ENCODE results near the gene UGT1A7.

UGT1A7 gene

GRCh38 chr2:233769260-233769659 lies 87.6 kb downstream of the UGT1A7 start:
- Histone ChIP-seq H3K9ac (ENCODE audit: low read length) (no peak overlapping the region), H3K36me3 (ENCODE audit: insufficient read depth, low read length) (no peaks in the 10 kb centered on the region), H3K4me3 (ENCODE audit: low read depth in 1 of 2, low read length in 2 of 2) (no peak overlapping the region), H3K4me1 (ENCODE audit: insufficient read depth, low read length) (no peaks in the 10 kb centered on the region), H3K27me3 (ENCODE audit: control insufficient read depth in 1 of 2, insufficient read depth in 2 of 2, low read length in 2 of 2) (no peaks in the 10 kb centered on the region), H3K27ac (ENCODE audit: low read depth, low read length) (no peak overlapping the region), H3K9me3 (ENCODE audit: low read length) (no peaks in the 10 kb centered on the region)

GRCh38 chr2:233772153-233772552 lies 90.5 kb downstream of the UGT1A7 start:
- H3K27me3 ChIP-seq (ENCODE audit: control insufficient read depth in 1 of 2, insufficient read depth in 2 of 2, low read length in 2 of 2), result no peaks in the 10 kb centered on the region
- no peaks in the 10 kb centered on the region for H3K36me3 ChIP-seq (ENCODE audit: insufficient read depth, low read length)
- H3K9me3 ChIP-seq (ENCODE audit: low read length), result no peaks in the 10 kb centered on the region
- H3K4me3 ChIP-seq (ENCODE audit: low read depth in 1 of 2, low read length in 2 of 2), result no peak overlapping the region
- H3K27ac ChIP-seq (ENCODE audit: low read depth, low read length), result no peak overlapping the region
- no peak overlapping the region for H3K9ac ChIP-seq (ENCODE audit: low read length)
- H3K4me1 ChIP-seq (ENCODE audit: insufficient read depth, low read length), result no peaks in the 10 kb centered on the region

- Histone ChIP-seq H3K36me3 (ENCODE audit: insufficient read depth, low read length) (no peaks in the 10 kb centered on the region), H3K27me3 (ENCODE audit: control insufficient read depth in 1 of 2, insufficient read depth in 2 of 2, low read length in 2 of 2) (no peaks in the 10 kb centered on the region), H3K9ac (ENCODE audit: low read length) (no peak overlapping the region), H3K4me3 (ENCODE audit: low read depth in 1 of 2, low read length in 2 of 2) (no peak overlapping the region), H3K27ac (ENCODE audit: low read depth, low read length) (no peak overlapping the region), H3K9me3 (ENCODE audit: low read length) (no peaks in the 10 kb centered on the region), H3K4me1 (ENCODE audit: insufficient read depth, low read length) (no peaks in the 10 kb centered on the region)
Measured at GRCh38 chr2:233772583-233772982, 90.9 kb downstream of the UGT1A7 start.

- Histone ChIP-seq H3K4me3 (ENCODE audit: low read depth in 1 of 2, low read length in 2 of 2) (no peak overlapping the region), H3K4me1 (ENCODE audit: insufficient read depth, low read length) (no peaks in the 10 kb centered on the region), H3K27me3 (ENCODE audit: control insufficient read depth in 1 of 2, insufficient read depth in 2 of 2, low read length in 2 of 2) (no peaks in the 10 kb centered on the region), H3K36me3 (ENCODE audit: insufficient read depth, low read length) (no peaks in the 10 kb centered on the region), H3K9me3 (ENCODE audit: low read length) (no peaks in the 10 kb centered on the region), H3K27ac (ENCODE audit: low read depth, low read length) (no peak overlapping the region), H3K9ac (ENCODE audit: low read length) (no peak overlapping the region)
Measured at GRCh38 chr2:233773854-233774253, 92.2 kb downstream of the UGT1A7 start.

GRCh38 chr2:233775414-233775813 lies 93.7 kb downstream of the UGT1A7 start:
- H3K9me3 ChIP-seq (ENCODE audit: low read length), result no peaks in the 10 kb centered on the region

GRCh38 chr2:233778030-233778429 lies 96.3 kb downstream of the UGT1A7 start, which contains the start of gene MROH2A:
TSS of gene MROH2A (plus strand) at chr2:233778330. CDS start at chr2:233779359, 1,029 bp downstream.
- H3K4me3 ChIP-seq (ENCODE audit: low read depth in 1 of 2, low read length in 2 of 2), result no peak within 1 kb of the TSS
- no peaks in the 10 kb centered on the region for H3K27me3 ChIP-seq (ENCODE audit: control insufficient read depth in 1 of 2, insufficient read depth in 2 of 2, low read length in 2 of 2)
- H3K27ac ChIP-seq (ENCODE audit: low read depth, low read length), result no peak within 1 kb of the TSS
- no peak within 1 kb of the TSS for H3K9ac ChIP-seq (ENCODE audit: low read length)
- no peaks in the 10 kb centered on the region for H3K36me3 ChIP-seq (ENCODE audit: insufficient read depth, low read length)
- H3K4me1 ChIP-seq (ENCODE audit: insufficient read depth, low read length), result no peaks in the 10 kb centered on the region
- H3K9me3 ChIP-seq (ENCODE audit: low read length), result no peaks in the 10 kb centered on the region

More at GRCh38 chr2:233775414-233775813, 93.7 kb downstream of the UGT1A7 start:
- Histone ChIP-seq H3K27ac (ENCODE audit: low read depth, low read length) (no peak overlapping the region), H3K4me3 (ENCODE audit: low read depth in 1 of 2, low read length in 2 of 2) (no peak overlapping the region), H3K9ac (ENCODE audit: low read length) (no peak overlapping the region), H3K27me3 (ENCODE audit: control insufficient read depth in 1 of 2, insufficient read depth in 2 of 2, low read length in 2 of 2) (no peaks in the 10 kb centered on the region), H3K4me1 (ENCODE audit: insufficient read depth, low read length) (no peaks in the 10 kb centered on the region), H3K36me3 (ENCODE audit: insufficient read depth, low read length) (no peaks in the 10 kb centered on the region)

GRCh38 chr2:233779722-233780121 lies 98.0 kb downstream of the UGT1A7 start:
- H3K4me3 ChIP-seq (ENCODE audit: low read depth in 1 of 2, low read length in 2 of 2), result no peak overlapping the region
- no peaks in the 10 kb centered on the region for H3K9me3 ChIP-seq (ENCODE audit: low read length)
- H3K27ac ChIP-seq (ENCODE audit: low read depth, low read length), result no peak overlapping the region
- H3K4me1 ChIP-seq (ENCODE audit: insufficient read depth, low read length), result no peaks in the 10 kb centered on the region
- H3K36me3 ChIP-seq (ENCODE audit: insufficient read depth, low read length), result no peaks in the 10 kb centered on the region
- no peak overlapping the region for H3K9ac ChIP-seq (ENCODE audit: low read length)
- H3K27me3 ChIP-seq (ENCODE audit: control insufficient read depth in 1 of 2, insufficient read depth in 2 of 2, low read length in 2 of 2), result no peaks in the 10 kb centered on the region

- Histone ChIP-seq H3K4me1 (ENCODE audit: insufficient read depth, low read length) (no peaks in the 10 kb centered on the region), H3K27ac (ENCODE audit: low read depth, low read length) (no peak overlapping the region), H3K27me3 (ENCODE audit: control insufficient read depth in 1 of 2, insufficient read depth in 2 of 2, low read length in 2 of 2) (no peaks in the 10 kb centered on the region), H3K9me3 (ENCODE audit: low read length) (no peaks in the 10 kb centered on the region), H3K4me3 (ENCODE audit: low read depth in 1 of 2, low read length in 2 of 2) (no peak overlapping the region), H3K9ac (ENCODE audit: low read length) (no peak overlapping the region), H3K36me3 (ENCODE audit: insufficient read depth, low read length) (no peaks in the 10 kb centered on the region)
Measured at GRCh38 chr2:233780771-233781170, 99.1 kb downstream of the UGT1A7 start.

GRCh38 chr2:233789554-233789953 lies 107.9 kb downstream of the UGT1A7 start:
- Histone ChIP-seq H3K4me1 (ENCODE audit: insufficient read depth, low read length) (no peaks in the 10 kb centered on the region), H3K27me3 (ENCODE audit: control insufficient read depth in 1 of 2, insufficient read depth in 2 of 2, low read length in 2 of 2) (no peaks in the 10 kb centered on the region), H3K36me3 (ENCODE audit: insufficient read depth, low read length) (no peaks in the 10 kb centered on the region), H3K27ac (ENCODE audit: low read depth, low read length) (no peak overlapping the region), H3K4me3 (ENCODE audit: low read depth in 1 of 2, low read length in 2 of 2) (no peak overlapping the region), H3K9me3 (ENCODE audit: low read length) (no peaks in the 10 kb centered on the region), H3K9ac (ENCODE audit: low read length) (no peak overlapping the region)

- Histone ChIP-seq H3K4me1 (ENCODE audit: insufficient read depth, low read length) (no peaks in the 10 kb centered on the region), H3K27ac (ENCODE audit: low read depth, low read length) (no peak overlapping the region), H3K4me3 (ENCODE audit: low read depth in 1 of 2, low read length in 2 of 2) (no peak overlapping the region), H3K27me3 (ENCODE audit: control insufficient read depth in 1 of 2, insufficient read depth in 2 of 2, low read length in 2 of 2) (no peaks in the 10 kb centered on the region), H3K9me3 (ENCODE audit: low read length) (no peaks in the 10 kb centered on the region), H3K36me3 (ENCODE audit: insufficient read depth, low read length) (no peaks in the 10 kb centered on the region), H3K9ac (ENCODE audit: low read length) (no peak overlapping the region)
Measured at GRCh38 chr2:233791151-233791882, 109.6 kb downstream of the UGT1A7 start.

GRCh38 chr2:233791883-233792329 lies 110.2 kb downstream of the UGT1A7 start:
- Histone ChIP-seq H3K27ac (ENCODE audit: low read depth, low read length) (no peak overlapping the region), H3K4me3 (ENCODE audit: low read depth in 1 of 2, low read length in 2 of 2) (no peak overlapping the region), H3K4me1 (ENCODE audit: insufficient read depth, low read length) (no peaks in the 10 kb centered on the region), H3K36me3 (ENCODE audit: insufficient read depth, low read length) (no peaks in the 10 kb centered on the region), H3K9me3 (ENCODE audit: low read length) (no peaks in the 10 kb centered on the region), H3K9ac (ENCODE audit: low read length) (no peak overlapping the region), H3K27me3 (ENCODE audit: control insufficient read depth in 1 of 2, insufficient read depth in 2 of 2, low read length in 2 of 2) (no peaks in the 10 kb centered on the region)

- Histone ChIP-seq H3K9me3 (ENCODE audit: low read length) (no peaks in the 10 kb centered on the region), H3K4me3 (ENCODE audit: low read depth in 1 of 2, low read length in 2 of 2) (no peak overlapping the region), H3K4me1 (ENCODE audit: insufficient read depth, low read length) (no peaks in the 10 kb centered on the region), H3K36me3 (ENCODE audit: insufficient read depth, low read length) (no peaks in the 10 kb centered on the region), H3K27me3 (ENCODE audit: control insufficient read depth in 1 of 2, insufficient read depth in 2 of 2, low read length in 2 of 2) (no peaks in the 10 kb centered on the region), H3K27ac (ENCODE audit: low read depth, low read length) (no peak overlapping the region), H3K9ac (ENCODE audit: low read length) (no peak overlapping the region)
Measured at GRCh38 chr2:233792720-233793119, 111.0 kb downstream of the UGT1A7 start.
